ENCODE measurements around the gene CHTF18. TPM values are rescaled to one million over a fixed set of nuclear protein-coding genes. Genes with fewer than 3 reads are reported as not detected.

The CHTF18 gene
- total RNA-seq, 1 experiment from 2014 or later: 120 TPM

DNA sequence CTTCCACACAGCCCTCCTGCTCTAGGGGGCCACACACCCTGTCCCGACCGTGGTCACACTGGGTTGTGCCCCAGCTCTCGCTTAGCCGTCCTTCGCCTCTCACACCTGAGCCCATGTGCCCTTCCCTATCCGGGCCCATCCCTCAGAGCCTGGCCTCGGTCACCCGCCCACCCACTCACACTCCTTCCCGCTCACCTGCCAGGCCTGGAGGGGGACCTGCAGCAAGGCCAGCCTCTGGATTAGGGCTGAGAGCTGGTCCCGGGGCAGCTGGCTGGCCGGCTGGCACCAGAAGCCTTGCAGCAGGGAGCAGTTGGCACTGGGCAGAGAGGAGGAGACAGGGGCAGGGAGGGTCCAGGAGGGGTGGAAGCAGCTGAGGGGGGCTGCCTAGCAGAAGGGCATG, 10.0 kb upstream of the CHTF18 start:
- Histone ChIP-seq H3K79me2 (ENCODE audit: insufficient read depth, low read length) (no peaks in the 10 kb centered on the region), H3K14ac (ENCODE audit: insufficient read depth, low read length) (no peak overlapping the region; the same call in 1 of the 2 replicates), H4K8ac (replicated peaks; ENCODE audit: insufficient read length, low read depth, low read length) (no peak overlapping the region), H4K5ac (ENCODE audit: insufficient read length, low read depth, low read length) (no peak overlapping the region), H3K23ac (ENCODE audit: insufficient read length, low read depth, low read length) (no peak overlapping the region), H3K27me3 (ENCODE audit: insufficient read depth, low read length) (no peaks in the 10 kb centered on the region; the same call in 1 of the 2 replicates), H4K20me1 (ENCODE audit: control insufficient read depth, insufficient read depth, insufficient read length) (peaks cover 3% of the 10 kb centered on the region), H3K27ac (ENCODE audit: insufficient read length, low read depth, low read length) (no peak overlapping the region), H2AK5ac (ENCODE audit: insufficient read length, low read length) (no peak overlapping the region), H2AFZ (ENCODE audit: low read length) (no peak overlapping the region), H3K18ac (ENCODE audit: insufficient read length, low read depth, low read length) (no peak overlapping the region), H2BK120ac (ENCODE audit: low read depth, low read length, poor library complexity, severe bottlenecking) (no peak overlapping the region), H3K9me3 (ENCODE audit: control insufficient read depth, low read depth, low read length) (no peaks in the 10 kb centered on the region), H3K23me2 (ENCODE audit: insufficient read length, low read depth, low read length, poor library complexity, severe bottlenecking) (no peaks in the 10 kb centered on the region), H3K4me2 (ENCODE audit: insufficient read depth, insufficient read length, low read length) (no peak overlapping the region), H3K4me1 (ENCODE audit: insufficient read depth, low read length) (no peaks in the 10 kb centered on the region), H2BK20ac (ENCODE audit: low read depth, low read length, poor library complexity, severe bottlenecking) (no peak overlapping the region), H3T11ph (ENCODE audit: low read length) (no peak overlapping the region), H3K79me1 (ENCODE audit: insufficient read depth, low read depth, low read length, poor library complexity, severe bottlenecking) (no peaks in the 10 kb centered on the region), H3K9ac (ENCODE audit: extremely low read depth, insufficient read length, low read length) (no peak overlapping the region), H3K4ac (ENCODE audit: low read depth, low read length) (no peak overlapping the region), H2BK15ac (ENCODE audit: low read depth, low read length) (no peak overlapping the region), H3K56ac (ENCODE audit: insufficient read length, low read depth, low read length) (no peak overlapping the region), H2BK5ac (ENCODE audit: insufficient read length, low read length) (no peak overlapping the region), H2BK12ac (ENCODE audit: insufficient read length, low read depth, low read length) (no peak overlapping the region), H4K91ac (ENCODE audit: insufficient read length, low read depth, low read length) (no peak overlapping the region)
- Mint-ChIP-seq H3K4me3 (no peak overlapping the region), H3K27me3 (ENCODE audit: low read depth) (peaks cover 31% of the 10 kb centered on the region), H3K36me3 (ENCODE audit: insufficient read depth in 1 of 3, low read depth in 3 of 3) (no peaks in the 10 kb centered on the region), H3K27ac (no peak overlapping the region), H3K4me1 (no peaks in the 10 kb centered on the region), H3K9me3 (no peaks in the 10 kb centered on the region)
- WGBS (ENCODE audit: extremely low coverage, insufficient read length, low lambda C conversion rate): no CpG with 5 or more reads among the region's 11 CpGs
- TF ChIP-seq, protein P1, sequence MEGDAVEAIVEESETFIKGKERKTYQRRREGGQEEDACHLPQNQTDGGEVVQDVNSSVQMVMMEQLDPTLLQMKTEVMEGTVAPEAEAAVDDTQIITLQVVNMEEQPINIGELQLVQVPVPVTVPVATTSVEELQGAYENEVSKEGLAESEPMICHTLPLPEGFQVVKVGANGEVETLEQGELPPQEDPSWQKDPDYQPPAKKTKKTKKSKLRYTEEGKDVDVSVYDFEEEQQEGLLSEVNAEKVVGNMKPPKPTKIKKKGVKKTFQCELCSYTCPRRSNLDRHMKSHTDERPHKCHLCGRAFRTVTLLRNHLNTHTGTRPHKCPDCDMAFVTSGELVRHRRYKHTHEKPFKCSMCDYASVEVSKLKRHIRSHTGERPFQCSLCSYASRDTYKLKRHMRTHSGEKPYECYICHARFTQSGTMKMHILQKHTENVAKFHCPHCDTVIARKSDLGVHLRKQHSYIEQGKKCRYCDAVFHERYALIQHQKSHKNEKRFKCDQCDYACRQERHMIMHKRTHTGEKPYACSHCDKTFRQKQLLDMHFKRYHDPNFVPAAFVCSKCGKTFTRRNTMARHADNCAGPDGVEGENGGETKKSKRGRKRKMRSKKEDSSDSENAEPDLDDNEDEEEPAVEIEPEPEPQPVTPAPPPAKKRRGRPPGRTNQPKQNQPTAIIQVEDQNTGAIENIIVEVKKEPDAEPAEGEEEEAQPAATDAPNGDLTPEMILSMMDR (conservative IDR thresholded peaks at IDR 0.05): no peak
- DNase-seq: no peak
